ENCODE measurements around the gene MIF4GD.

DNA sequence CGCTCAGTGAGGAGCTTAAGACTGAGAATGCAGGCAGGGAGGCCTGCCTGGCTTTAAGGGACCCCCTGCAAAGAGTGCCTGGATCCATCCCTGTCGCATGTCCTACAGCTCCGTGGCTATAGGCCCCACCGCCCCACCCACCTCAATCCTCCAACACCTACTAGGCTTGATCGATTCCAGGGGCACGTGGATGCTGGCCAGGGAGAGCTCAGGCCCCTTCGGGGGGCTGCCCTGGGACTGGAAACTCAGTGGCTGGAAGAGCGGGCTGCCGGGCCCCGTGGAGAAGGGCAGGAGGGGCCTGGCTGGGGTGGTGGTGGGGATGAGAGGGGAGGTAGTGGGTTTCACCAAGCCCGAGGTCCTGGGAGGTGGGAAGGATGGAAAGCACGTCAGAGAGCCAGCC lies 31.8 kb downstream of the MIF4GD start:
- TF ChIP-seq, protein P1, sequence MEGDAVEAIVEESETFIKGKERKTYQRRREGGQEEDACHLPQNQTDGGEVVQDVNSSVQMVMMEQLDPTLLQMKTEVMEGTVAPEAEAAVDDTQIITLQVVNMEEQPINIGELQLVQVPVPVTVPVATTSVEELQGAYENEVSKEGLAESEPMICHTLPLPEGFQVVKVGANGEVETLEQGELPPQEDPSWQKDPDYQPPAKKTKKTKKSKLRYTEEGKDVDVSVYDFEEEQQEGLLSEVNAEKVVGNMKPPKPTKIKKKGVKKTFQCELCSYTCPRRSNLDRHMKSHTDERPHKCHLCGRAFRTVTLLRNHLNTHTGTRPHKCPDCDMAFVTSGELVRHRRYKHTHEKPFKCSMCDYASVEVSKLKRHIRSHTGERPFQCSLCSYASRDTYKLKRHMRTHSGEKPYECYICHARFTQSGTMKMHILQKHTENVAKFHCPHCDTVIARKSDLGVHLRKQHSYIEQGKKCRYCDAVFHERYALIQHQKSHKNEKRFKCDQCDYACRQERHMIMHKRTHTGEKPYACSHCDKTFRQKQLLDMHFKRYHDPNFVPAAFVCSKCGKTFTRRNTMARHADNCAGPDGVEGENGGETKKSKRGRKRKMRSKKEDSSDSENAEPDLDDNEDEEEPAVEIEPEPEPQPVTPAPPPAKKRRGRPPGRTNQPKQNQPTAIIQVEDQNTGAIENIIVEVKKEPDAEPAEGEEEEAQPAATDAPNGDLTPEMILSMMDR (IDR thresholded peaks at IDR 0.05), result no peak
- TF ChIP-seq POLR2A (IDR thresholded peaks at IDR 0.05), result no peak
